ENCODE data around the gene PSD4. TPM values are rescaled to one million over a fixed set of nuclear protein-coding genes. Genes with fewer than 3 reads are reported as not detected.
A peak's percentile ranks its signal among the peaks of the same experiment; 100 is the strongest.

Gene PSD4
- polyA plus RNA-seq, 2 of the 4 experiments (the other 2 are of a cell fraction), result 5.4 to 21.6 TPM

- TF ChIP-seq CTCF (IDR thresholded peaks at IDR 0.05) (no peak), EHF (CRISPR knock-in tag; IDR thresholded peaks at IDR 0.05) (no peak), FOSB (CRISPR knock-in tag; IDR thresholded peaks at IDR 0.05) (no peak), ATOH8 (CRISPR knock-in tag; IDR thresholded peaks at IDR 0.05; ENCODE audit: low read depth) (no peak)
Measured at GRCh38 chr2:113236367-113237159, 62.8 kb downstream of the PSD4 start (continued).

- no peak for TF ChIP-seq POLR2AphosphoS2 (conservative IDR thresholded peaks at IDR 0.05; ENCODE audit: low read length)
- TF ChIP-seq MAX (IDR thresholded peaks at IDR 0.05), result no peak
- TF ChIP-seq E2F6 (IDR thresholded peaks at IDR 0.05; ENCODE audit: borderline replicate concordance, low read depth), result no peak
- no peak for TF ChIP-seq ATOH8 (CRISPR knock-in tag; IDR thresholded peaks at IDR 0.05; ENCODE audit: low read depth)
- TF ChIP-seq CEBPB (IDR thresholded peaks at IDR 0.05), result no peak
- no peak for TF ChIP-seq GATA3 (IDR thresholded peaks at IDR 0.05; ENCODE audit: borderline replicate concordance)
- TF ChIP-seq MAFK (IDR thresholded peaks at IDR 0.05; ENCODE audit: partially characterized antibody), result no peak
- TF ChIP-seq ZSCAN20 (CRISPR knock-in tag; IDR thresholded peaks at IDR 0.05), result no peak
- TF ChIP-seq HOXB5 (CRISPR knock-in tag; IDR thresholded peaks at IDR 0.05), result no peak
- DNase-seq (ENCODE audit: low read depth in 1 of 2, low spot score in 1 of 2) (no peak), FAIRE-seq (no peak), ATAC-seq (no peak)
- CTCF ChIA-PET, result interaction anchor here (1.3 to 13.6 kb wide), 4 partner anchors 34 to 153 kb away, joined by 3 to 119 read pairs (median 42); no protein-coding TSS in a partner anchor
- Histone ChIP-seq H3K4me2 (no peak overlapping the region), H3K27ac (peak overlapping the region; percentile 97 to 98), H3K4me3 (no peak overlapping the region), H3K4me1 (peaks cover 65% of the 10 kb centered on the region), H3K9me3 (no peaks in the 10 kb centered on the region)
- 81% methylated on average over 9 of the region's 9 CpGs for WGBS (ENCODE audit: missing lambda C conversion rate)
- POLR2A ChIA-PET, result no interaction called here
Measured at GRCh38 chr2:113237604-113238160, 63.9 kb downstream of the PSD4 start.

- ChIA-PET POLR2A (interaction anchor here (1.2 to 2.5 kb wide), 4 partner anchors 9 to 41 kb away, joined by 4 to 13 read pairs (median 10); no protein-coding TSS in a partner anchor), CTCF (interaction anchor here (0.8 to 13.6 kb wide), 9 partner anchors 9 to 151 kb away, joined by 3 to 119 read pairs (median 15); no protein-coding TSS in a partner anchor)
- TF ChIP-seq POLR2A (IDR thresholded peaks at IDR 0.05; ENCODE audit: low read length), result no peak
- no peaks in the 10 kb centered on the region for H3K9me3 ChIP-seq
- DNase-seq (ENCODE audit: low read depth in 1 of 2, low spot score in 1 of 2) (no peak), FAIRE-seq (no peak), ATAC-seq (no peak)
- H3K4me2 ChIP-seq, result peak overlapping the region; percentile 77
- WGBS (ENCODE audit: missing lambda C conversion rate), result 95% methylated on average over 9 of the region's 9 CpGs
- peak overlapping the region; percentile 97 to 98 for H3K27ac ChIP-seq
- H3K4me3 ChIP-seq, result no peak overlapping the region
- peaks cover 58% of the 10 kb centered on the region for H3K4me1 ChIP-seq
Measured at GRCh38 chr2:113238871-113239839, 65.4 kb downstream of the PSD4 start.

Data from A549 (cell line).